HG03457 (cell line): Measurements from ENCODE around the gene EBLN2.

Experiments used
- ATAC-seq: cut with Tn5 transposase; IDR thresholded peaks from one replicate; pipeline ENCODE4 v1.9.1; 2021; ENCODE audit warnings: moderate number of reproducible peaks; ENCODE audit not compliant: unreplicated experiment

Gene EBLN2

DNA sequence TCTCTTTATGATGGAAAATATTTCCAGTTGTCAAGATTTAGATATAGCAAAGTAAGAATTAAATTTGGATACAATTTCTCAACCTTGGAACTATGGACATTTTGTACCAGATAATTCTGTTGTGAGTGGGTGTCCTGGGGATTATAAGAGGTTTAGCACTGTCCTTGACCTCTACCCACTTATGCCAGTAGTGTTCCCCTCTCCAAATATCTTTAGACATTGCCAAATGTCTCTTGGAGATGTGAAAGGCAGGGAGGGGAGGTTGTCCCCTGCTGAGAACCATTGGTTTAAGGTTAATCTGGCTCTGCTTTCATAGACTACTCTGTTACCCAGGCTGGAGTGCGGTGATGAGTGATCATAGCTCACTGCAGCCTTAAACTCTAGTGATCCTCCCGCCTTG, at the start of gene EBLN2:
TSS of gene EBLN2 (plus strand) at position 244 of the 400 bp plus-strand sequence. CDS start 423 bp downstream, outside the sequence.
- no peak for ATAC-seq

DNA sequence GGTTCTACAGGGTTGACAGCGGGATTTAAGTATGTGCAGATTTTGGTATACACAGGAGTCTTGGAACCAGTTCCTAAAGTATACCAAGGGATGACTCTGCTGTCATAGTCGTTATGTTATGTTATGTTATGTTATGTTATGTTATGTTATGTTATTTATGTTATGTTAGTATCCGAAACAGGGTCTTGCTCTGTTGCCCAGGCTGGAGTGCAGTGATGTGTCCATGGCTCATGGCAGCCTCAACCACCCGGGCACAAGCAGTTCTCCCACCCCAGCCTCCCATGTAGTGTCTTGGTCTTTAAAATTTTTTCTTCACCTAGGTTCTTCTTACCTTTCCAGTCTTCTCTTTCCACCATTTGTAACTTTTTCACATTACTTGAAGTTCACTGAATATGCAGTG, 43.2 kb upstream of the EBLN2 start:
- no peak for ATAC-seq

DNA sequence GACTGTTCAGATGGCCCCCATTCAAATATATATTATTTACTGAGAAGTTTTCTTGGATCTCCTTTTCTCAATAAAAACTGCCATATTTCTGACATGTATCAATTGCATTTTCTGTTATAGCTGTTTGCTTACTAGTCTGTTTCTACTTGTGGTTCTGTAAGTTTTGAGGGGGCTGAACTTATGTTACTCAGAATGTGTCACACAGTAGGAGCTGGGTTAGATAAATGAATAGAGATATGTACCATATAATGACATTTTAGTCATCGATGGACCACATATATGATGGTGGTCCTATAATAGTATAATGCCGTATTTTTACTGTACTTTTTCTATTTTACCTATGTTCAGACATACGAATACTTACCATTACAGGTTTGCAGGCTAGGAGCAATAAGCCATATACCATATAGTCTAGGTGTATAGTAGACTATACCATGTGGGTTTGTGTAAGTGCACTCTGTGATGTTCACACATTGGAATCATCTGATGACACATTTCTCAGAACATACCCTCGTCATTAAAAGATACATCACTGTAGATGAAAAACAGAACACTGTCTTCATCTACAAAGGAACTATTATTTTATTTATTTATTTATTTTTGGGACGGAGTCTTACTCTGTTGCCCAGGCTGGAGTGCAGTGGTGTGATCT, 42.5 kb upstream of the EBLN2 start:
- no peak for ATAC-seq

- no peak for ATAC-seq
These were observed 40.1 kb upstream of the EBLN2 start for GRCh38 chr3:73021301-73021835.

DNA sequence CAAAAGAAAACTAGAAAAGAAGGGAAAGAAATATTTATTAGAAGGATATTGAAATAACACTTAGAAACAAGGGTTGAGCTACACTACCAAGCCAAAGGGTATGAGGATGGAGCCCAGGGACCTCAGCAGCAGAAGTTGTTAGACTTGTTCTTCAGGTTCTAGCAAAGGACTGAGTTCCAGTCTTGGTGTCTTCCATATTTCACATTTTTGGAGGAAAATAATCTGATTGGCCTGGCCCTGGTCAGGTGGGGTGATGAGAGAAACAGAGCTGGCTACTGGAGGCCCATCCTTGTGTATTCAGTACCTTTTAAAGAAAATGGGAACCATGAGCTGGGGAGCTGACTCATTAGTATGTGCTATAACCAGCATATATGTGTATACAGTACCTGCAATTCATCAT, 36.6 kb upstream of the EBLN2 start:
- no peak for ATAC-seq

- ATAC-seq, result no peak
These were observed 35.2 kb upstream of the EBLN2 start for GRCh38 chr3:73026111-73026759.

DNA sequence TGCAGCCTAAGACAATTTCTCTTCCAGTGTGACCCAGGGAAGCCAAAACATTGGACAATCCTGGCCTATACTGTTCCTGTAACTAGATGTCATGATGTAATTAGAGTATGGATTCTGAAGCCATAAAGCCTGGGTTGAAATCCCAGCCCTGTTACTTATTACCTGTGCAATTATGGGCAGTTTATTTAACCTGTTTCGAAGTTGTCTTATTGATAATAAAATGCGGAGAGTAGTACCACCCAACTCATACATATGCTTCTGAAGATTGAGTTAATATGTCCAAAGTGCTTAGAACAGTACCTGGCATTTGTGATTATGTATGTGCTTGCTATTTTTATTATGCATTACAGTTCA, 34.7 kb upstream of the EBLN2 start:
- no peak for ATAC-seq

- ATAC-seq, result no peak
These were observed 32.7 kb upstream of the EBLN2 start for GRCh38 chr3:73028803-73029202.

GRCh38 chr3:73029321-73029796, 32.1 kb upstream of the EBLN2 start:
- no peak for ATAC-seq

- ATAC-seq, result no peak
These were observed 31.3 kb upstream of the EBLN2 start for GRCh38 chr3:73030073-73030597.

- ATAC-seq, result no peak
These were observed 29.8 kb upstream of the EBLN2 start for GRCh38 chr3:73031573-73032103.

DNA sequence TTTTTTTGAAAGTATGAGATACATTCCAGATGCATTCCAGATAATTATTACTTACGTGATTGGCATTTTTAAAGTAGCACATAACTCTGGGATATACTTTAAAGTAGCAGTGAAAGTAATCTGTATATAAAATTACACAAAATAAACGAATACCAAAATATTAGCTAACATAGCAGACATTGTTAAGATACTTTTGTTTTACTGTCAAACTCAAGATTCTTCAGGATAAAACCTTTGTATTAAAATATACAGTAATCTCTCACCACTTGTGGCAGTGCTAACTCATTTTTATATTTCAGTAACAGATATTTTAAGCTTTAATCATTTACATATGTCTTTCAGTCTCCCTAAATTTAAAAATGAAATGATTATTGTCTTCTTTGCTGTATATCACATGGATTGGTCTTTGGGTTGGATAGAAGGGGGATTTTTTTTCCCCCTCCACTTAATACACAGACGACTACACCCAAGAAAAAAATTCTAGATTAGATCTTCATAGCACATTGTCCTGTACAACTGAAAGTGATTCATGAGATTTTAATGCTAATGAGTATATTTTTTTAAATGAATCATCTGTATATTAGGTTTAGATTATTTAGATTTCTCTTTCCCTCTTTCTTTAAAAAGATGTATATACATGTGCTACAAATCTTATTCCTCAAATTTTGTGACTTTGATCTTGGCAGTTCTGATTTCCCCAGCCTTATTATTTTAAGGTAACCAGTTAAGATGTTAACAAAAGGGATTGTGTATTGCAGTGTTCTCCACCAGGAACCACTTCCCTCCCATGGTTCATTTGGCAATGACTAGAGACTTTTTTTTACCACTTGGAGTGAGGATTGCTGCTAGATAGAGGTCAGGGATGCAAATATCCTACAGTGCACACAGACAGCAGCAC, 24.5 kb upstream of the EBLN2 start:
- no peak for ATAC-seq

DNA sequence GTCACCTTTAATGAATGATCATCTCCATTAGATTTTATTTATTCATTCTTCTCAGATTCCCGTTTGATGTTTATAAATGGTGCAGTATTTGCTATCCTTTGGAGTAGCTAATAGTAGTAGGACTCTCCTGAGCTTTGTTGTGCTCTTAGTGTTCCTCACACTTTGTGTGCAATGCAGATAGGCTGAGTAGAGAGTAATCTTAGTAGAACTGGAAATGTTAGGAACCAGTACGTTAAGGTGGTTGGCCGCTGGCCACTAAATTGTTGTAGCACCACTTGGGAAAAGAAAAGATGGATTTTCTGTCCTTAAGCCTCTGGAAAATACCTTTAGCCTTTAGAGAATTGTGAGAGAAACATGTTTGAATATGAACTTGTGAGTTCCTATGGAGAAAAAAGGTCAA, 19.9 kb upstream of the EBLN2 start:
- ATAC-seq, result no peak

DNA sequence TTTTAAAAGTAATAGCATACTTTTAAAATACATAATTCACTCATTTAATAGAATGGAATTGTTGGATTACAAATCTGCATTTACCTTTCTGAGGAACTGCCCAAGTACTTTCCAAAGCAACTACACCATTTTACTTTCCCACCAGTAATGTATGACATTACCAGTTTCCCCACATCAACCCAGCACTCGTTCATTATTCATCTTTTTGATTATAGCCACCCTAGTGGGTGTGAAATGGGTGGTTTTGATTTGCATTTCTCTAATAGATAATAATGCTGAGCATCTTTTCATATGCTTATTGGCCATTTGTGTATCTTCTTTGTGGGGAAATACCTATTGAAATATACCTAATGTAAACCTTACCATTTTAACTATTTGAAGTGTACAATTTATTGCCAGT, 18.0 kb upstream of the EBLN2 start:
- no peak for ATAC-seq

- no peak for ATAC-seq
These were observed 16.1 kb upstream of the EBLN2 start for GRCh38 chr3:73045391-73045790.

- no peak for ATAC-seq
These were observed 15.3 kb upstream of the EBLN2 start for GRCh38 chr3:73046195-73046594.

GRCh38 chr3:73049319-73049718, 12.1 kb upstream of the EBLN2 start:
- no peak for ATAC-seq

DNA sequence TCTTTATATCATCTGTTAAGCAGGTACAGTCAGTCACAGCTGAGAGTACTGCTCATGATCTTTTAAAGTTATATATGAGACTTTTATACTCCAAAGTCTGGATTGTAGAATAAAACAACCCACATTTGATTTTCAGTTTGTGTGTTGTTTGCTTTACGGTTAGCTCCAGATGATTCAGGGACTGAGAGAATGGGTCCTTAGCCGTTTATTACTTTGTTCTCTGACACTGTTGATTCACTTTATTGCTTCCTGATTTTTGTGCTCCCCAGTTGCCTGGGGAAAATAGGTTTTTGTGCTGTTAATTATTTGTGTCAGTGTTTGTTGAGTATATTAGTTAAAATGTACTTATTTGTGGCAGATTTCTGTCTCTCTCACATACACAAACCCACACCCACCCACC, 8.6 kb upstream of the EBLN2 start:
- no peak for ATAC-seq

GRCh38 chr3:73055583-73055982, 5.9 kb upstream of the EBLN2 start:
- no peak for ATAC-seq

DNA sequence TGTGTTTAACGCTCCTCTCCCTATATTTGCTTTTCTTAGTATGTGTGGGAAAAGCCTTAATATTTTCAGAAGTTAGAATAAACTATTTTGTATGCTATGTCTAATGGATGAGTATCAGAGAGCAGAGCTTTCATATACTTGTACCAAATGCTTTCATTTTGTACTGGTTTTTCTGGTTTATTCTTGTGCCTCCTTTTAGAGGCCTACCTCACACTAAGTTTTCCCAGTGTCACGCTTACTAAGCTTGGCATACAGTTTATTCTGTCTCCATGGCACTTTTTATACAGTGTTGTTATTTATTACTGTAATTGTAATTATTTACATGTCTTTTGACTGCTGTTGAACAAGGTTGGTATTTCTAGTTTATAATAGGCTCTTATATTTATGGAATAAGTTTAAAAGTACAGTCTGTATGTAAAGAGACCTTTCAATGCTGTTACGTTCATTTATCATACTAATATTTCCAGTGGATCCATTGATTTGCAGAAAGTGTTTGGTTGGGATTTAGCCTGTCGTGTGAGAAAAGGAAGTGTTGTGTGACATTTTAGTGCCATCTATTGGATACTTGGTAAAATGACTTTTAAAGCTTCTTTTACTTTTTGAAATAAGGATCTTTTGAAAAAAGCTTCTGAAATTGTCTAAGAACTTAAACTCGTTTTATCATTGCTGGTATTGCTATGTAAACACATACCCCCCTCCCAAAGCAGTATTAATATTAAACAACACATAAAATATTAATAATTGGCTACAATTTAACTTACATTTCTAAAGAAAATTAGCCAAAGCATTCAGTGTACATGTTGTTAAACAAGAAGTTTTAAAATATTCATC, 5.2 kb upstream of the EBLN2 start:
- ATAC-seq, result no peak
